Lung (tissue), 12 donors: ENCODE data around the gene EPHB6. TPM values are rescaled to one million over a fixed set of nuclear protein-coding genes. Genes with fewer than 3 reads are reported as not detected.

Source experiments
- ATAC-seq: fragments of 200-7000 bp; cut with Tn5 transposase; one replicate; pipeline ENCODE4 v1.9.1; 2020; ENCODE audit warnings: moderate number of reproducible peaks; ENCODE audit not compliant: insufficient read depth, low FRiP score
- DNase-seq, 3 donors: peaks; one replicate each; pipeline ENCODE4 v3.0.0-alpha.2; 2013 to 2017
- H3K27ac ChIP-seq, 2 donors: one replicate each; pipeline ENCODE4 v1.5.1; 2013; ENCODE audit warnings: mild to moderate bottlenecking in 2 of 2, moderate library complexity in 2 of 2, control low read depth in 1 of 2, inconsistent platforms in 1 of 2, low read depth in 1 of 2, low read length in 1 of 2
- H3K27me3 ChIP-seq, 3 donors: one replicate each; pipeline ENCODE4 v1.5.1; 2013; ENCODE audit warnings: low read length in 2 of 3; ENCODE audit not compliant: control insufficient read depth in 3 of 3, insufficient read depth in 3 of 3
- H3K36me3 ChIP-seq, 4 donors: one replicate each; pipeline ENCODE4 v1.5.1; 2013; ENCODE audit warnings: low read length in 4 of 4, mild to moderate bottlenecking in 1 of 4, moderate library complexity in 1 of 4; ENCODE audit not compliant: control insufficient read depth in 4 of 4, insufficient read depth in 4 of 4
- H3K4me1 ChIP-seq, 5 donors: one replicate each; pipeline ENCODE4 v1.5.1; 2013; ENCODE audit warnings: low read length in 5 of 5, mild to moderate bottlenecking in 2 of 5, moderate library complexity in 1 of 5; ENCODE audit not compliant: control insufficient read depth in 5 of 5, insufficient read depth in 5 of 5
- H3K4me3 ChIP-seq: one replicate; pipeline ENCODE4 v1.5.1; 2013; ENCODE audit warnings: mild to moderate bottlenecking, control low read depth, moderate library complexity
- H3K9ac ChIP-seq, 2 donors: one replicate each; pipeline ENCODE4 v1.5.1; 2013; ENCODE audit warnings: low read length in 2 of 2, control low read depth in 1 of 2; ENCODE audit not compliant: insufficient read depth in 1 of 2
- H3K9me3 ChIP-seq, 4 donors: one replicate each; pipeline ENCODE4 v1.5.1; 2013; ENCODE audit warnings: low read length in 3 of 4, mild to moderate bottlenecking in 1 of 4, moderate library complexity in 1 of 4; ENCODE audit not compliant: control insufficient read depth in 4 of 4, insufficient read depth in 3 of 4
- WGBS, 2 donors: extraction: QIAGEN DNeasy Blood & Tissue Kit; methylation state at CpG; one replicate each; pipeline ENCODE4 v1.1.7; 2013; 5-methylcytosine and 5-hydroxymethylcytosine counted together
- polyA plus RNA-seq, 2 donors: library from polyadenylated mRNA; stranded (reverse); fragments of 200-250 nt; gene quantifications; one replicate each; pipeline ENCODE4 v1.2.1, GENCODE V29; 2013
- total RNA-seq, 2 donors: library from RNA; depleted of rRNA in 1 of 2; stranded (reverse); fragments of >200 nt in 1 of 2; gene quantifications; one replicate each; pipeline ENCODE4 v1.2.1, GENCODE V29; 2014 to 2021
- TF ChIP-seq, protein P1 (sequence below): IDR thresholded peaks from 2 replicates; pipeline ENCODE4 v1.5.1; 2012; ENCODE audit warnings: mild to moderate bottlenecking; ENCODE audit errors: control extremely low read depth, extremely low read depth
- donor health status: control.
- donor health status: control.
- donor health status: Bipolar disorder and iron deficiency.
- donor health status: healthy.
- donor health status: DM: yes; HTN: yes; CAD: no.

EPHB6 gene
- total and polyA plus RNA-seq, 4 donors, result 3.2 to 18.8 (median 13.5) TPM

DNA sequence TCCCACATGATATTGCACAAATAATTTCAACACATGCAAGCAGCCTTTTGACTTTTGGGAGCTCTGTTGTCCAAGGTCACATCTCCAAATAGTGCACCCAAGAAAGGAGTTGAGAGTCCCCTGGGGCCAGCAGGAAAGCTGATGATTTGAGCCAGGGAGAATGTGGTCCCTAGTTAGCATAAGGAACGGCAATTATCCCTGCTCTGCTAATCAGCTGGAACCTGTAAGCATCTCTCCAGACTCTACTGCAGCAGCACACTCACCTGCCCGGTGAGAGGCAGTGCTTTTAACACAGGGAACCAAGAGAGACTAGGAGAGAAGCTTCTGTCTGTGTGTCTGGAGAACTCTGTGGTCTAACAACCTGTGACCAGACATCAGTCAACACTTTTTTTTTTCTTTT, 61.6 kb downstream of the EPHB6 start:
- Histone ChIP-seq H3K4me3 (no peak overlapping the region), H3K9me3 (no peaks in the 10 kb centered on the region), H3K4me1 (no peaks in the 10 kb centered on the region), H3K9ac (no peak overlapping the region), H3K27ac (no peak overlapping the region), H3K36me3 (no peaks in the 10 kb centered on the region), H3K27me3 (no peaks in the 10 kb centered on the region)
- DNase-seq, result no peak
- 73 to 84% methylated on average over 2 of the region's 2 CpGs for WGBS, 2 donors
- ATAC-seq, result no peak
- TF ChIP-seq, protein P1, sequence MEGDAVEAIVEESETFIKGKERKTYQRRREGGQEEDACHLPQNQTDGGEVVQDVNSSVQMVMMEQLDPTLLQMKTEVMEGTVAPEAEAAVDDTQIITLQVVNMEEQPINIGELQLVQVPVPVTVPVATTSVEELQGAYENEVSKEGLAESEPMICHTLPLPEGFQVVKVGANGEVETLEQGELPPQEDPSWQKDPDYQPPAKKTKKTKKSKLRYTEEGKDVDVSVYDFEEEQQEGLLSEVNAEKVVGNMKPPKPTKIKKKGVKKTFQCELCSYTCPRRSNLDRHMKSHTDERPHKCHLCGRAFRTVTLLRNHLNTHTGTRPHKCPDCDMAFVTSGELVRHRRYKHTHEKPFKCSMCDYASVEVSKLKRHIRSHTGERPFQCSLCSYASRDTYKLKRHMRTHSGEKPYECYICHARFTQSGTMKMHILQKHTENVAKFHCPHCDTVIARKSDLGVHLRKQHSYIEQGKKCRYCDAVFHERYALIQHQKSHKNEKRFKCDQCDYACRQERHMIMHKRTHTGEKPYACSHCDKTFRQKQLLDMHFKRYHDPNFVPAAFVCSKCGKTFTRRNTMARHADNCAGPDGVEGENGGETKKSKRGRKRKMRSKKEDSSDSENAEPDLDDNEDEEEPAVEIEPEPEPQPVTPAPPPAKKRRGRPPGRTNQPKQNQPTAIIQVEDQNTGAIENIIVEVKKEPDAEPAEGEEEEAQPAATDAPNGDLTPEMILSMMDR, result no peak

DNA sequence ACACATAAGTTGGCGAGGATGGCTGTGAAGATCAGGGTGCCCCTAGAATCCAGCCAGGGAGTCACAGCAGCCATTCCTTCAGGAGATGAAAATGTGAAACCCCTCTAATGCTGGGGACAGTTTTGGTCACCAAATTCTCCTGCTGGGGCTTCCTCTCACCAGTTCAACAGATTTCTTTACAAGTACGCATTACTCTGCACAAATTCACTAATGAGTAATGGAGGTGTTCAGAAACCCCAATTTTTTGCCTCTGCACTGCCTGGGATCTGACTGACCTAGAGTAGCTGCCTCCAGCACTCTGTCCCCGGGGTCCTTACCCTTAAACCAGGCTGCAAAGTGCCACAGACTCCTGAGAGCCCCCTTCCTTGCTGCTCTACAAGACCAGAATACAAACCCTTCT, 62.6 kb downstream of the EPHB6 start:
- Histone ChIP-seq H3K27ac (no peak overlapping the region), H3K27me3 (no peaks in the 10 kb centered on the region), H3K9ac (no peak overlapping the region), H3K36me3 (no peaks in the 10 kb centered on the region), H3K4me3 (no peak overlapping the region), H3K4me1 (no peaks in the 10 kb centered on the region), H3K9me3 (no peaks in the 10 kb centered on the region)
- 82 to 94% methylated on average over 3 of the region's 3 CpGs for WGBS, 2 donors
- TF ChIP-seq, protein P1, result no peak
- ATAC-seq, result no peak
- DNase-seq, result no peak

DNA sequence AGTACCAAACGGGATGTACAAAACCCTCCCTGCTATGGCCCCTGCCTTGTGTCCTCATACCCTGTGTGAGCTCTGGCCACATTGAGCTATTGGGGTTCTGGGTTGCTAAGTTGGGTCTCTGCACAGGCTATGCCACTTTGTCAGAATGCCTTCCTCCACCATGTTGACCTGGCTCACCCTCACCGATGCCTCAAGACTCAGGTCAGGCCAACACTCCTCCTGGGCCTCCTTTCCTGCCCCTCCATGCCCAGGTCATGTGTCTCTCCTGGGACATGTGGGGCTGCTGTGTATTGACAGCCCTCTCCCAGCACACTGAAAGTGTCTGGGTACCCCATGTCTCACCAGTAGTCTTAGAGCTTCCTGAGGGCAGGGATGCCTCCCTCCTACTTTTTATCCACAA, 64.0 kb downstream of the EPHB6 start:
- no peaks in the 10 kb centered on the region for H3K36me3 ChIP-seq
- ATAC-seq, result no peak

DNA sequence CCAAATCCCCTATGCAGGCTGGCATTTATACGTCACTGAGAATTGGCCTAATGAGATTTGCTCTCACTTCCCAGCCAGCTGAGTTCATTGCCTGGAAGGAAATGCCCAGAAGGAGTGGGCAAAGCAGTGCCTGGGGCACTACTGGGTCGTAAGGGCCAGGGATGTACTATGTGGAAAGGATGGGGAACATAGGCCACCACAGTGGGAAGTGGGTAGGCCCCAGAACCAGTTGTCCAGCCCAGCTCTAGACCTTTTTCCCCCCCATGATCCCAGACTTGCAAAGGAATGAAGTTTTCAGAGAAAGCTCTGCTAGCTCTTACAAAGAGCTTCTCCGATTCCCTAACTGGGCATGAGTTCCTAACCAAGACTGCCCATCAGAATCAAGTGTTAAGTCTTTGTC, 64.8 kb downstream of the EPHB6 start:
- H3K27me3 ChIP-seq, result no peaks in the 10 kb centered on the region
- ATAC-seq (no peak), DNase-seq (no peak)
- no peak overlapping the region for H3K9ac ChIP-seq
- H3K4me3 ChIP-seq, result no peak overlapping the region
- H3K4me1 ChIP-seq, result no peaks in the 10 kb centered on the region
- H3K36me3 ChIP-seq, result no peaks in the 10 kb centered on the region
- TF ChIP-seq, protein P1, result no peak
- WGBS, 2 donors, result 89 to 90% methylated on average over 3 of the region's 3 CpGs
- no peak overlapping the region for H3K27ac ChIP-seq
- H3K9me3 ChIP-seq, result no peaks in the 10 kb centered on the region

More for the DNA sequence above, 64.0 kb downstream of the EPHB6 start:
- TF ChIP-seq, protein P1, result no peak
- no peaks in the 10 kb centered on the region for H3K27me3 ChIP-seq
- DNase-seq, result no peak
- no peaks in the 10 kb centered on the region for H3K9me3 ChIP-seq
- 86 to 90% methylated on average over 2 of the region's 2 CpGs for WGBS, 2 donors
- no peak overlapping the region for H3K9ac ChIP-seq
- H3K27ac ChIP-seq, result no peak overlapping the region
- no peak overlapping the region for H3K4me3 ChIP-seq
- no peaks in the 10 kb centered on the region for H3K4me1 ChIP-seq
